NCI-H146 (cell line): ENCODE data around the gene FKBP2.

Source experiments
- DNase-seq: peaks from one replicate; lab custom pipeline; 2025; lab: John Stamatoyannopoulos, UW

The FKBP2 gene

DNA sequence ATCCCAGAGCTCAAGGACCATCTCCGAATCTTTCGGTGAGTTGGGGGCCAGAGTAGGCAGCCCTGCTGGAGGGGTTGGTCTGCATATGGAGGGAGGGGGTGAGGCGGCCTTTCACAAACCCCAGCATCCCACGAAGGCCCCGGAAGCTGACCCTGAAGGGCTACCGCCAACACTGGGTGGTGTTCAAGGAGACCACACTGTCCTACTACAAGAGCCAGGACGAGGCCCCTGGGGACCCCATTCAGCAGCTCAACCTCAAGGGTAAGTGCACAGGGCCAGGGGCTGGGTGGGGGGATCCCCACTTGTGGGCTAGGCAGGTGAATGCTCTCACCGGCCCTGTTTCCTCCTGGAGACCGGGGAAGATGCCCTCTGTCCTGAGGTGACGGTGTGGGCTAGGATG, 21.1 kb upstream of the FKBP2 start:
- DNase-seq, result no peak

DNA sequence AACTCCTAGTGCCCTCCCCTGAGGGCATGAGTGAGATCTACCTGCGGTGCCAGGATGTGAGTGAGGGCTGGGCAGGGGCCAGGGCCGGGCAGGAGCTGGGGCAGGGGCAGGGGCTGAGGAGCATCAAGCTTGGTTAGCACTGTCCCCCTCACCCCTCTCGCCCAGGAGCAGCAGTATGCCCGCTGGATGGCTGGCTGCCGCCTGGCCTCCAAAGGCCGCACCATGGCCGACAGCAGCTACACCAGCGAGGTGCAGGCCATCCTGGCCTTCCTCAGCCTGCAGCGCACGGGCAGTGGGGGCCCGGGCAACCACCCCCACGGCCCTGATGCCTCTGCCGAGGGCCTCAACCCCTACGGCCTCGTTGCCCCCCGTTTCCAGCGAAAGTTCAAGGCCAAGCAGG, 20.6 kb upstream of the FKBP2 start:
- no peak for DNase-seq

DNA sequence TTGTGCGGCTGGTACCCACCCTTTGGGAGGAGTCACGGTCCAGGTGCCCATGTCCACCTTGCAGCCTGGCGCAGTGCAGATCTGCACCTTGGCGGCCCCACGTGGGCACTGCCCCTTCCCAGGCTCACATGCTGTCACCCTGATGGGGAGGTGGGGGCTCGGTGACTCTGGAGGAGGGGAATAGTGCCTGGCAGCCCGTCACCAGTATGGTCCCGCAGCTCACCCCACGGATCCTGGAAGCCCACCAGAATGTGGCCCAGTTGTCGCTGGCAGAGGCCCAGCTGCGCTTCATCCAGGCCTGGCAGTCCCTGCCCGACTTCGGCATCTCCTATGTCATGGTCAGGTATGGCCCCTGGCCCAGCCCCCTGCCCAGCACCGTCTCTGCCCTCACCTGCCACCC, 20.1 kb upstream of the FKBP2 start:
- no peak for DNase-seq

DNA sequence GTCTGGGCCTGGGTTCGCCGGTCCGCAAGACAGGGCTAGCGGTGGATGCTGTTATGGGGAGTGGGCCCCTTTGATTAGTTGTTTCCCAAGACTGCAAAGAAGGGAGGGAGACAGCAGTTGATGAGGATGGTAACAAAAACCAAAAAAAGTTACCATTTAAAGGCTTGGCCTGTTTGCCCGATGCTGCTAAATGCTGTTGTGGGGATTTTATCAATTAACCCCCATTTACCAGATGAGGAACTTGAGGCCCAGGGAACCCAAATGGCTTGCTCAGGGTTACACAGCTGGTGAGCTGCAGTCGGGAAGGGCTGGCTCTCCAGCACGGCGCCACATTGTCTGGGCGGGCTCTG, 18.3 kb upstream of the FKBP2 start:
- DNase-seq, result no peak

DNA sequence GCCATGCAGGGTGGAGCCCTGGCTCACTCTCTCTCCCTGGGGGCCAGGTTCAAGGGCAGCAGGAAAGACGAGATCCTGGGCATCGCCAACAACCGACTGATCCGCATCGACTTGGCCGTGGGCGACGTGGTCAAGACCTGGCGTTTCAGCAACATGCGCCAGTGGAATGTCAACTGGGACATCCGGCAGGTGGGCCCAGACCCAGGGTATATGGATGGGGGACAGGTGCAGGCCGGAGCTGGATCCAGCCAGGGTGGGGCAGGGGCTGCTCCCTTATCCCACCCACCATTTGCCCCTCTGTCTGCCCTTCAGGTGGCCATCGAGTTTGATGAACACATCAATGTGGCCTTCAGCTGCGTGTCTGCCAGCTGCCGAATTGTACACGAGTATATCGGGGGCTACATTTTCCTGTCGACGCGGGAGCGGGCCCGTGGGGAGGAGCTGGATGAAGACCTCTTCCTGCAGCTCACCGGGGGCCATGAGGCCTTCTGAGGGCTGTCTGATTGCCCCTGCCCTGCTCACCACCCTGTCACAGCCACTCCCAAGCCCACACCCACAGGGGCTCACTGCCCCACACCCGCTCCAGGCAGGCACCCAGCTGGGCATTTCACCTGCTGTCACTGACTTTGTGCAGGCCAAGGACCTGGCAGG, 17.8 kb upstream of the FKBP2 start:
- DNase-seq, result no peak

DNA sequence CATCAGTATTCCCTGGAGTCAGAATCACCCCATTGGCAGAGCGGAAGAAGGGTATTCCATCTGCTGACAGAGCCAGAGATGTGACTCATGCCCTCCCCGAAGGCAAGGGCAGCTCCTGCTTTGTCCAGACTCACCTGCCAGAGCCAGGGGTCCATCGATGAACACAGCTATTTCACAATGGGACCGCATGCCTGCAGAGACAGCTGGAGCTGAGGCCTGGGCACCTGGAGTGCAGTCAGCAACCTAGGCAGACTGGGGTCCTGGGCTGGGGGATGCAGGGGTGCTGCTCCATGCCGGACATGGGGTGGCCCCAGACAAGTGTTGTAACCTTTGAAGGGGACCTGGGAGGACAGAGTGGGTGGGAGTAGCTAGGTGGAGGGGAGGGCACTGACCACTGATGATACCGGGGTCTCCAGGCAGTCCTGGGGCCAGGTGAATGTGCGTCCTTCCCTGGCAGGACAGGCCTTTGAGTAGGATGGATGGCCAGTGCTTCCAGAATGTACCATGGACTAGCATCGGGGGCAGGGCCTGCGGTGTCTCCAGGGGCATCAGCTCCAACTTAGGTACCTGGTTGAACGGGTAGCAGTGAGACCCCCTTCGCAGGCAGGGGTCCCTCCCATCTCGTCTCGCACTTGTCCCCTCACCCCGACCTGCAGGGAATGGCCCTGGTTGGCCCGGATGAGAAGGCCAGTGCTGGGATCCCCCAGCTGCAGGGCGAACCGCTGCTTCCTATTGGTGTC, 16.6 kb upstream of the FKBP2 start:
- no peak for DNase-seq

DNA sequence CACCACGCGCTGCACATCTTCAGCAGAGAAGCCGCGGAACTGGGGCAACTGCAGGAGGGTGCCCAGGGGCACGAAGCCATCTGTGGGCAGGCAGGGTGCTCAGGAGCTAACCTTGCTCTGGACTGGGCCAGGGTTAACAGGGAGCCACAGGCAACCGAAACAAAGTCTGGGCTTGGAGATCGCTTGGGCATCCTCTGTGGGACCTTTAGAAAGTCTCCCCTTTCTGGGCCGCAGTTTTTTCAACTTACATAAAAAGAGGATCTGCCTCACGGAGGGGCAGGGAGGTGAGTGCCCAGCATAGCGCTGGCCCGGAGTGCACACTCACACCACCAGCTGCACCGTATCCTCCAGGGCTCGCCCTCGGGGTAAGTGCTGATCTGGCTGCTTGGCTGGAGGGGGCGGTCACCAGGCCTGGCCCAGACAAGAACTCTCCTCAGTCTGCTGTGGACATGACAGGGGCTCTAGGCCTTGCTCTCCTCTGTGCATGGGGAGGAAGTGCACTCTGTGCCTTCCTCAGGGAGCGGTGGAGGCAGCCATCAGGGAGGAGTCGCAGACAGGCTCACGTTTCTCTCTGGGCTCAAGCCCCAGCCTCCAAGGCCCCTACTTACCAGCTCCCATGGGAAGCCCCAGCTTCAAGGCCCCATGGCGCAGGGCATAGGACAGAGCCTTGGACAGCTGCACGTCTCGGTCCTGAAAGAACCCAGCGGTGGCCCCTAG, 15.8 kb upstream of the FKBP2 start:
- no peak for DNase-seq

DNA sequence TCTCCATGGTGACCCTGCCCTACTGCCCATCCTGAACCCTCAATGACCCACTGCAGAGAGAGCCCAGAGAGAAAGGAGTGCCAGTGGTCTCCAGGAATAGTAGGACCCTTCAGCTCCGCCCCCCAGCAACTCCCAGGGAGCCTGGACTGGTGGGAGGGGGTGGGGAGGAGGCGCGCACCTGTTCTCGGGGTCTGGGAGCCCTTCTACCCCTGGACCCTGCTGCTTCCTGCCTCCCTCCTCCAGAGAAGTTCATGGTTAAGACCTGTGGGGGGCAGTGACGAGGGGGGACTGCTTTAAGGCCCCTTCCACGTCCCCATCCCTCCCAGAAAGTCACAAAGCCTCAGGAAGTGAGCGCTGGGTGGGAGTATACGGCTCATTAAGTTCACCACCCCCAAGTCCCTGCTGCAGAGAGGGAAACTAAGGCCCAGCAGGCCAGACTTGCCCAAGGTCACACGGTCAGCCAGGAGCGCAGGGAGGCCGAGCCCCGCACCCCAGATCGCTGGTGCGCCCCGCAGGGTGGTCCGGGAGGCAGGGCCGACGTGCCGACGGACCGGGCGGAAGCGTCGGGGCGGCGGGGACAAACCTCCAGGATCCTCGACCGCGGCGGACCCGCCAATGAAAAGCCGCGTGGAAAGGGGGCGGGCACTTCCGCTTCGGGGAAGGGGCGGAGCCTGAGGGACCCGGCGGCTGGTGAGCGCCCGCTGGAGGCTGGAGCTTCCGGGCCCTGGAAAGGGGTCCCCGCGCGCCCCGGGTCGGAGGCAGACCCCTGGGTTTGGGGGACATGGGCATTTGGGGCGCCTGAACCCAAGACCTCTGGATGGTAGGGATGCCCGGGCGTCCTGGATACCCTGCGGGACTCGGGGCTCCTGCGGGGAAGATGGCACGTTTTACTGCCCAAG, 15.0 kb upstream of the FKBP2 start, which contains the start of the genes NUDT22 and TRPT1:
NUDT22 (plus strand) TSS at position 667 of the 899 bp plus-strand sequence. CDS start 379 bp downstream, outside the sequence.
TRPT1 (minus strand) TSS at position 579 of the 899 bp plus-strand sequence; CDS start at position 253, 326 bp downstream.
- DNase-seq, result peak; percentile 84

DNA sequence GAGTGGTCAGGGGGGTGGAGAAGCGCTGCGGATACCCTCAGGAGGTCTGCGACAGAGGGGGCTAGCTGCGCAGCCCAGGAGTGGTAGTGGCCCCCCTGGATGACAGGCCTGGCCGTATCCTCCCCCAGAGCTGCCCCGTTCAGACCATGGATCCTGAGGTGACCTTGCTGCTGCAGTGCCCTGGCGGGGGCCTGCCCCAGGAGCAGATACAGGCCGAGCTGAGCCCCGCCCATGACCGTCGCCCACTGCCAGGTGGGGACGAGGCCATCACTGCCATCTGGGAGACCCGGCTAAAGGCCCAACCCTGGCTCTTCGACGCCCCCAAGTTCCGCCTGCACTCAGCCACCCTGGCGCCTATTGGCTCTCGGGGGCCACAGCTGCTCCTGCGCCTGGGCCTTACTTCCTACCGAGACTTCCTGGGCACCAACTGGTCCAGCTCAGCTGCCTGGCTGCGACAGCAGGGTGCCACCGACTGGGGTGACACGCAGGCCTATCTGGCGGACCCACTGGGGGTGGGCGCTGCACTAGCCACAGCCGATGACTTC, 14.3 kb upstream of the FKBP2 start:
- DNase-seq, result peak; percentile 72

DNA sequence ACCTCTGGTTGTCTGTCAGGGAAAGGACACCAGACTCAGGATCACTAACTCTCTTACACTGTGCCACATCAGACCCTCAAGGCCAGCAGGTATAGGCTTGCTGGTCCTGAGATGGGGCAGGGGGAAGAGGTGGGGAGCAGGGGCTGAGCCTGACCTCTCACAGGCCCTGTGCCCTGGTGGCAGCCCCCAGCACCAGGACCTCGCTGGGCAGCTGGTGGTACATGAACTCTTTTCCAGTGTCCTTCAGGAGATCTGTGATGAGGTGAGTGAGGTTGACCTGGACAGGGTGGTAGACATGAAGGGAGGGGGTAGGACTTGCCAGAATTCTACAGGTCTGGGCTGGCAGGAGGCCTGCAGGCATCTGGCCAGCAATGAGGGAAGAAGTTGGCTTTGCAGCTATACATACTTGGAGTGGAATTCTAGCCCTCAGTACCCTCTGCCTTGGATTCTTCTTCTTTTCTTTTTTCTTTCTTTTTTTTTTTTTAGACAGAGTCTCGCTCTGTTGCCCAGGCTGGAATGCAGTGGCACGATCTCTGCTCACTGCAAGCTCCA, 13.4 kb upstream of the FKBP2 start:
- no peak for DNase-seq

DNA sequence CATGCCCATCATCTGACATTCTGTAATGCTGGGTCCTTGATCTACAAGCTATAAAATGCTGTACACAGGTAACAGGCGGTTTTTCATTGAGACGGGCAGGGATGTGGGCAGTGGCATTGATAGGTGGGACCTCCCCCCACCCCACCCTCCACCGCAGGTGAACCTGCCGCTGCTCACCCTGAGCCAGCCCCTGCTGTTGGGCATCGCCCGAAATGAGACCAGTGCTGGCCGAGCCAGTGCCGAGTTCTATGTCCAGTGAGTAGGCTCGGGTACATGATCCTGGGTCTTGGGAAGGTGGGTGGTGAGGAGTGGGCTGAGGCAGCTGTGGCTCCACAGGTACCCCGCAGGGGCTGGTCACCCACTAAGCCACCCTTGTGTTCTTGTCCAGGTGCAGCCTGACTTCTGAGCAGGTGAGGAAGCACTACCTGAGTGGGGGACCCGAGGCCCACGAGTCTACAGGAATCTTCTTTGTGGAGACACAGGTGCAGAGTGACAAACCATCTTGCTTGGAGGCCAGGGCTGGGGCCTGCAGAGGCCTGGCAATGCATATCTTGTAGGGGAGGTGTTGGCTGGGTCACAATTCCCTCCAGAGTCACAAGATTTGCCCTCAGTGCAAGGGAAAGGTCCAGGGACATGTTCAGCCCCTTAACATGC, 11.7 kb upstream of the FKBP2 start:
- DNase-seq, result no peak

DNA sequence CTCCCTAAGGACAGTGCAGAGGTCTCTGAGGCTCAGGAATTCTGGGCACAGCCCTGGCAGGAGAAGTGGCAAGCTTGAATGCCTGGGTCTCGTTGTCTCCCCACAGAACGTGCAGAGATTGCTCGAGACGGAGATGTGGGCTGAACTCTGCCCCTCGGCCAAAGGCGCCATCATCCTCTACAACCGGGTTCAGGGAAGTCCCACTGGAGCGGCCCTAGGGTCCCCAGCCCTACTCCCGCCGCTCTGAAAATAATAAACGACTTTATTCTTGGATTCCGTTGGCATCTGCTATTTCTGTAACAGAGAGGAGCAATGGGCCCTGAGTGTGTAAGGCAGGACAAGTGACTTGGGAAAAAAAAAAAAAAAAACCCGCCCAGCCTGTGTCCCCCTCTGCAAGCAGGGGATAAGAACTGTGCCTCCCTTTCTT, 11.1 kb upstream of the FKBP2 start:
- no peak for DNase-seq

DNA sequence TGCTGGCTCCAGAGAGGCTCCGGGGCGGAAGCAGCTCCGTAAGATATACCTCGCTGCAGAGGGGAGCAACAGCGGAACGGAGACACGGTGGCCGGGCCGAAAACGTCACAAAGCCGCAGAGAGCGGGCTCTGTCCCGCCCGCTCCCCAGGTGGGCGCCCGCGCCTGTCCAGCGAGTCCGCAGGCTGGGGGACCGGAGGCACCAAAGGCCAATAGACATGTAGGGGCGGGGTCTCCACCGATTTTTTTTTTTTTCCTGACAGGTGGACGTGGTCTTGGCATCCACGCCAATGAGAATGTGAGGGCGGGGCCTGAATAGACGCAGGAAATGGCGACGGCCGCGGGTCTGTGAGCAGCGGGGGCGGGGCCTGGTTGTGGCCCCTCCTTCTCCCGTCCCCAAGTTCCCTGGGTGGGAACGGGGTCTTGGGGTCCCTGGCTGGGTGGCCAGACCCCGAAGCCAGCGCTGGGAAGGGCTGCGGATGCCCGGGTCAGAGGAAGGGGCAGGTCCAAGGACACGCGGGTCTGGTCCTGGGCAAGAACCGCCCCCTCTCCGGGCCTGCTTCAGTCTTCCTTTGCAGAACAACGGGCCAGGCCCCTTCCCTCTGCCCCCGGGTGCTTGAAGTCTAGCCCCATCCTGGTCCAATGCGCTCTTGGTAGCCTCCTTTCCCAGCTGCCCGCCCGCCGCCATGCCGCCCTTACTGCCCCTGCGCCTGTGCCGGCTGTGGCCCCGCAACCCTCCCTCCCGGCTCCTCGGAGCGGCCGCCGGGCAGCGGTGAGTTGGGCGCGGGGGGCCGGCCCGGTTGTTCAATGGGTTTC, 10.5 kb upstream of the FKBP2 start, which contains the start of gene DNAJC4:
DNAJC4 (plus strand) TSS at position 378 of the 814 bp plus-strand sequence; CDS start at position 685, 307 bp downstream.
- DNase-seq, result peak; percentile 99

DNA sequence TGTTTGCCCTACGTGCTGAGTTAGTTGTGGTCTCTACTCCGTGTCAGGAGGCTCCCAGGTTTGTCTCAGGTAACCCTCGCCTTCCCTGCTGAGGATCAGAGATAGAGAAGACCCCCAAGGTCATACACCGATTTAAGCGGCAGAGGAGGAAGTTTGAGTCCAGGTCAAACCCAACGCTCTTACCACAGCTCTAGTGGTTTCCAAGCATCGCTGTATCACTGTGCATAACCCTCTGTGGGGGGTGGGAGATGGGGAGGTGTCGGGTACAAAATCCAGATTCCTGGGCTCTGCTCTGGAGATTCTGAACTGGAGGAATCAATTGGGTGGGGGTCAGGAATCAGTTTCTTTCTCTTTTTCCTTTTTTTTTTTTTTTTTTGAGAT, 9.9 kb upstream of the FKBP2 start:
- peak; percentile 51 for DNase-seq

DNA sequence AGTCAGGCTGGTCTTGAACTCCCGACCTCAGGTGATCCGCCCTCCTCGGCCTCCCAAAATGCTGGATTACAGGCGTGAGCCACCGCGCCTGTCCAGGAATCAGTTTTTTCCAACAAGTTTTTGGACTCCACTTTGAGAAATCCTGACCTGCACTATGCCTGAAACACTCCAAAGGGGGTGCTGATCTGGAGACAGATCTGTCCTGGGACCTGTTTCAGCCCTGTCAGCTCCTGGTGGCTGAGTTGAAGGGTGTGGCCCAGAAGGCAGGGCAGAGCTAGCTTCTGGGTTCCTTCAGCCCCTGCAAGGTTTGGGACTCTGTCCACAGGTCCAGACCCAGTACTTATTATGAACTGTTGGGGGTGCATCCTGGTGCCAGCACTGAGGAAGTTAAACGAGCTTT, 9.3 kb upstream of the FKBP2 start:
- no peak for DNase-seq

DNA sequence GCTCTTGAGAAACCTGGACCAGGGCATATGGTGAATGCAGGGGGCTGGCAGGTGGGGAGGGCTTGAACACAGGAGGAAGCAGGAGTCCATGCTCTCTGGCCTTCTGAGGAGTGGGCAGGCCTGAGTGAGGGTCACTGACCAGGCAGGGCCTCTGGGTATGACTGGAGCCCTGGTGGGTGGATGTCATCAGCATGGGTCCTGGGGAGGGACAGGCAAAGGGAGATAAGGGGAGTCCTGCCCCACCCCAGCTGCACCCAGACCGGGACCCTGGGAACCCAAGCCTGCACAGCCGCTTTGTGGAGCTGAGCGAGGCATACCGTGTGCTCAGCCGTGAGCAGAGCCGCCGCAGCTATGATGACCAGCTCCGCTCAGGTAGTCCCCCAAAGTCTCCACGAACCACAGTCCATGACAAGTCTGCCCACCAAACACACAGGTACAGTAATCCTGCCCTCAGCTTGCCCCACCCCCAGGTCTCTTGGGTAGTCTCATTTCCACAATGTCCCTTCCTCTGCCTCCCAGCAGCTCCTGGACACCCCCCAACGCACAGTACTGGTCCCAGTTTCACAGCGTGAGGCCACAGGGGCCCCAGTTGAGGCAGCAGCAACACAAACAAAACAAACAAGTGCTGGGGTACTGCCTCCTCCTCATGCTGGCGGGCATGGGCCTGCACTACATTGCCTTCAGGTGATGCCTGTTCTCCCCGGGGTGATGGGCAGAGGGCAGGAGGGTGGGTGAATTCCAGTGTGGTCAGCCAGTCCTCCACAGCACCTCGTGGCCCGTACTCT, 8.5 kb upstream of the FKBP2 start:
- no peak for DNase-seq

DNA sequence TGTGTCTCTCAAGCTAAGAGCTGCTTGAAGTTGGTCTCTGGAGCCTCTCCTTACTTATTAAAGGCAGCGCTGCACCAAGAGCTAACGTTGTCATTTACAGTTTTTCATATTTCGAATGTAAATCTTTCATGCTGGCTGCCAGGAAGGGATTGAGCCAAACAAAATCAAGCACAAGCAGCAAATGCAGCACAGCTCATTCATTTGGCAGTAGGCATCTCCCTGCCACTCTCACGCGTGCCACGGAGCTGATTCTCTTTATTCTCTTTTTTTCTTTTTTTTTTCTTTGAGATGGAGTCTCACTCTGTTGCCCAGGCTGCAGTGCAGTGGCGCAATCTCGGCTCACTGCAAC, 8.0 kb upstream of the FKBP2 start:
- DNase-seq, result no peak

DNA sequence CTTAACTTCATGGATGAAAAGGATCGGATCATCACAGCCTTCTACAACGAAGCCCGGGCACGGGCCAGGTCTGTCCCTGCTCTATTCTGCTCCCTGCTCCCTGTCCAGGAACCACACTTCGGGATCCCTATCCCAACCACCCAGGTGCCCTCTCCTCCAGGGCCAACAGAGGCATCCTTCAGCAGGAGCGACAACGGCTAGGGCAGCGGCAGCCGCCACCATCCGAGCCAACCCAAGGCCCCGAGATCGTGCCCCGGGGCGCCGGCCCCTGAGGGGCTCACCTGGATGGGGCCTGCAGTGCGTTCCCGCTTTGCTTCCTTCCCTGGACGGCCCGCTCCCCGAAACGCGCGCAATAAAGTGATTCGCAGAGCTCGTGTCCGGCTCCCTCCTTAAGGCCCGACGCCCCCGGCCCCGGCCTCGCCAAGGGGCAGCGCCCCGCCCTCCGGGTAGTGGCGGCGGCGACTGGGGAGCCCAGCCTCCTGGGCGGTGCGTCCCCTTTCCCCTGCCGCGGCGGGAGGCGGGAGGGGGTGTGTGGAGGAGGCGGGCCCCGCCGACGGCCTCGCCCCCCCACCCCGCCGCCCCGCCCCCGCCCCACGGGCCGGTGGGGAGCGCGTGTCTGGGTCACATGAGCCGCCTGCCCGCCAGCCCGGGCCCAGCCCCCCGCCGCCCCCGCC, 6.8 kb upstream of the FKBP2 start, which contains the start of gene VEGFB:
VEGFB (plus strand) TSS at position 672 of the 674 bp plus-strand sequence. CDS start 250 bp downstream, outside the sequence.
- peak; percentile 83 for DNase-seq
